Osteoblast (primary cell): ENCODE data around the gene HK3. TPM values are rescaled to one million over a fixed set of nuclear protein-coding genes. Genes with fewer than 3 reads are reported as not detected.

Source experiments
- DNase-seq: peaks from one replicate; pipeline ENCODE4 v3.0.0; 2011; ENCODE audit warnings: low spot score, mixed read lengths; ENCODE audit not compliant: insufficient read length; ENCODE audit errors: missing footprints
- H2AFZ ChIP-seq: 2 replicates; pipeline ENCODE4 v1.6.0; 2011; ENCODE audit warnings: mild to moderate bottlenecking, low read length
- H3K27ac ChIP-seq: 2 replicates; pipeline ENCODE4 v1.5.1; 2011; ENCODE audit warnings: mild to moderate bottlenecking, low read depth, low read length, moderate library complexity
- H3K27me3 ChIP-seq: 2 replicates; pipeline ENCODE4 v1.6.0; 2012; ENCODE audit warnings: mild to moderate bottlenecking, control low read depth, inconsistent platforms, low read length, moderate library complexity; ENCODE audit not compliant: insufficient read depth
- H3K36me3 ChIP-seq: 2 replicates; pipeline ENCODE4 v1.5.1; 2011; ENCODE audit warnings: mild to moderate bottlenecking, low read length, control low read depth, moderate library complexity; ENCODE audit not compliant: insufficient read depth
- H3K4me1 ChIP-seq: 2 replicates; pipeline ENCODE4 v1.5.1; 2011; ENCODE audit warnings: mild to moderate bottlenecking, low read length, control low read depth, moderate library complexity; ENCODE audit not compliant: insufficient read depth
- H3K4me2 ChIP-seq: 2 replicates; pipeline ENCODE4 v1.6.0; 2011; ENCODE audit warnings: mild to moderate bottlenecking, low read length; ENCODE audit not compliant: insufficient read depth
- H3K4me3 ChIP-seq: fragments of 200-600 bp; sonication (generic); 3 replicates; pipeline ENCODE4 v1.5.1; 2012; ENCODE audit warnings: mild to moderate bottlenecking, low read length, inconsistent platforms; ENCODE audit not compliant: insufficient read depth
- H3K79me2 ChIP-seq: 2 replicates; pipeline ENCODE4 v1.6.0; 2012; ENCODE audit warnings: mild to moderate bottlenecking, low read length, control low read depth, inconsistent platforms; ENCODE audit not compliant: insufficient read depth
- H3K9me3 ChIP-seq: 2 replicates; pipeline ENCODE4 v1.5.1; 2011; ENCODE audit warnings: low read depth, low read length, control low read depth
- H4K20me1 ChIP-seq: 2 replicates; pipeline ENCODE4 v1.6.0; 2012; ENCODE audit warnings: mild to moderate bottlenecking, low read length, control low read depth; ENCODE audit not compliant: insufficient read depth
- CTCF ChIP-seq: IDR thresholded peaks from 2 replicates; pipeline ENCODE4 v1.5.1; 2011; ENCODE audit warnings: mild to moderate bottlenecking, low read depth, low read length, moderate library complexity; ENCODE audit errors: extremely low read depth
- total RNA-seq: library from RNA; depleted of rRNA; stranded (reverse); fragments of >200 nt; gene quantifications from 2 replicates; pipeline ENCODE4 v1.2.3, GENCODE V29; 2012

Gene HK3
- total RNA-seq, 1 donor: 1.8 TPM

DNA sequence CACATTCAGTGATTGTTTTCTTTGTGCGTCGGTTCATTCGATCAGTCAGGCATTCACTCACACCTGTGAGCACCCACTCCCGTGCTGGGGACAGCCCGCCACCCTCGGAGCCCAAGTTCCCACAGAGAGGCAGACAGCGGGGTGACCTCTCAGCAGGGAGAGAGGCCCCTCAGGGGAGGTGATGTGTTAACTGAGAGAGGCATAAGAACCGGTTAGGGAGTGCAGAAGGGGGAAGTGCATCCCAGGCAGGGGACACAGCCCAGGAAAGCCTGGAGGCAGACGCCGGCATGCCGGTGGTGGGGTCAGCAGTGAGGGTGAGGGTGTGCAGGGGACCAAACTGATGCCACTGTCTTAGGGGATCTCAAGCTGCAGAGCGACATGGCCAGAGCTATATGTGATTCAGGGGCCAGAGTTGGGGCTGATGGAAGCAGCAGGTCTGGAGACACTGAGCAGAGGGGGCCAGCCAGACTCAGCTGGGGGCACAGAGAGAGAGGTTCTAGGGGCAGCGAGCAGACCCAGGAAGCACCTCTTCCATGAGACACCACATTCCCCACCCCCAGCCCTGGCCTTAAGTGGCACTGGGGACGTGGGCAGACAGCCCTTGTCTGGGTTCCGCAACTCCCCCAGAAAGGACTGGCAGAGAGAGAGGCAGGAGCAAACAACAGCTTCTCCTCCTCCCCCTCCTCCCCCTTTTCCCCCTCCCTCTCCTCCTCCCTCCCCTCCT, 35.9 kb downstream of the HK3 start:
- Histone ChIP-seq H3K4me1 (no peaks in the 10 kb centered on the region), H3K9me3 (no peaks in the 10 kb centered on the region), H4K20me1 (no peaks in the 10 kb centered on the region), H3K27ac (no peak overlapping the region), H3K79me2 (no peaks in the 10 kb centered on the region), H3K4me3 (no peak overlapping the region), H3K27me3 (peaks cover 40% of the 10 kb centered on the region), H3K36me3 (no peaks in the 10 kb centered on the region), H3K4me2 (no peak overlapping the region), H2AFZ (no peak overlapping the region)
- DNase-seq: no peak
- no peak for TF ChIP-seq CTCF

DNA sequence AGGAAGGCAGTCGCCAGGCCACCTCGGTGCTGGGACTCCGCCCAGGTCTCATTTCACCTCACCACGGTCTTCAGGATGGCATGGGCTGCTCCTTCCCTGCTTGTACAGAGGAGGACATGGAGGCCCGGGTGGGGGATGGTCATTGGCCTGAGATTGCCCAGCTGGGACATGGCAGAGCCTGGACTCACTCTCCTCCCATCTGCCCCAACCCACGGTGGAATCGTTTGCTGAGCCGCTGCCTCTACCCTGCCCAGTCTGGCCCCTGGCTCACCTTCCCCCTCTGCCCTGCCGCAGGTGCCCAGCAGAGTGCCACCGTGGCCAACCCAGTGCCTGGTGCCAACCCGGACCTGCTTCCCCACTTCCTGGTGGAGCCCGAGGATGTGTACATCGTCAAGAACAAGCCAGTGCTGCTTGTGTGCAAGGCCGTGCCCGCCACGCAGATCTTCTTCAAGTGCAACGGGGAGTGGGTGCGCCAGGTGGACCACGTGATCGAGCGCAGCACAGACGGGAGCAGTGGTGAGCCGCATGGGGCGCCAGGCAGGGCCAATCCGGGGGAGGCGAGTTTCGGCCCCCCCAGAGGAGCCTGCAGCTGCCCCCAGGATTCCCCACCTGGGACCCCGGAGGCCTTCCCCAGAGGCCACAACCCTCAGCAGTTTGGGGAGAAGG, 36.7 kb downstream of the HK3 start:
- Histone ChIP-seq H3K4me2 (no peak overlapping the region), H3K9me3 (no peaks in the 10 kb centered on the region), H2AFZ (no peak overlapping the region), H4K20me1 (no peaks in the 10 kb centered on the region), H3K36me3 (no peaks in the 10 kb centered on the region), H3K27ac (no peak overlapping the region), H3K27me3 (peaks cover 36% of the 10 kb centered on the region), H3K4me3 (no peak overlapping the region), H3K4me1 (no peaks in the 10 kb centered on the region), H3K79me2 (no peaks in the 10 kb centered on the region)
- TF ChIP-seq CTCF: no peak
- DNase-seq: peak; percentile 84

DNA sequence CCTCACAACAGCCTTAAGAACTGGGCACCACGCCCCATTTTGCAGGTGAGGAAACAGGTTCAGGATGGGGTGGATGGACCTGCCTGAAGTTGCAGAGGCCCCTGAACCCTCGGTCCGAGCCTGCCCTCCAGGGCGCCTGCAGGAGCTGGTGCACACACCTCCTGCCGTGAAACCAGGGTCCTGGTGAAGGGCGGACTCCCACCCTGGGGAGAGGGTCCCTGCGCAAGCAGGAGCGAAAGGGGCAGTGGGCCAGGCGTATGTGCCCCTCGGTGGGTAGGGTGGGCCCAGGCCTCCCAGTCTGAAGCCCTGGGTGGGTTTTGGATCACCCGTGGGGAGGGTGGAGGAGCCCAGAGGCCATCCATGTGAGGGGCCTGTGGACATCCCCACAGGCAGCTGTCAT, 37.9 kb downstream of the HK3 start:
- Histone ChIP-seq H4K20me1 (no peaks in the 10 kb centered on the region), H3K27ac (no peak overlapping the region), H3K4me3 (no peak overlapping the region), H3K4me2 (no peak overlapping the region), H3K4me1 (no peaks in the 10 kb centered on the region), H3K79me2 (no peaks in the 10 kb centered on the region), H3K36me3 (no peaks in the 10 kb centered on the region), H3K9me3 (no peaks in the 10 kb centered on the region), H2AFZ (no peak overlapping the region), H3K27me3 (peaks cover 25% of the 10 kb centered on the region)
- TF ChIP-seq CTCF: no peak
- no peak for DNase-seq

DNA sequence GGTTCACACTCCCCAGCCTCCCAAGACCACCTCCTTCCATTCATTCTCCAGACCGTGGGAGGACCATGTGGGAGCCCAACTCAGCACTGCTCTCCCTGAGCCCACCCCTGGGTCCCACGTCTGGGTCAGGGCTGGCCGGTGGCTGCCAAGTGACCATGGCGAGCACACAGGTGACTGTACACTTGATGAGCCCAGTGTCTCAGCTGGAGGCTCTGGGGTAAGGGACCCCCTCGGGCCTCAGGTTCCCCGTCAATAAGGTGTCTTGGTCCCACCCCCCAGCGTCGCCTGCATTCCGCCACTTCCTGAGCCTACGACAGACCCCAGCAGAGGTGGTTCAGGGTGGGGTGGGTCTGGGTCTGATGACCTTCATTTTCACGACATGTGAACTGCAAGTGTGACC, 38.8 kb downstream of the HK3 start:
- TF ChIP-seq CTCF: no peak
- DNase-seq: no peak
- Histone ChIP-seq H3K4me2 (no peak overlapping the region), H3K9me3 (no peaks in the 10 kb centered on the region), H3K27me3 (peaks cover 16% of the 10 kb centered on the region), H3K4me1 (no peaks in the 10 kb centered on the region), H3K27ac (no peak overlapping the region), H3K4me3 (no peak overlapping the region), H3K79me2 (no peaks in the 10 kb centered on the region), H2AFZ (no peak overlapping the region), H4K20me1 (no peaks in the 10 kb centered on the region), H3K36me3 (no peaks in the 10 kb centered on the region)
